SK-N-DZ (cell line): ENCODE measurements around the gene CORO1C.
"Not testable (repeated sequence)": the region's sequence is repeated elsewhere in the genome, so short reads cannot be mapped to it uniquely, and the experiment has no call there.

ENCODE experiments used
- DNase-seq: peaks from one replicate; pipeline ENCODE4 v3.0.0-alpha.2; 2015; ENCODE audit warnings: low spot score

Gene CORO1C

DNA sequence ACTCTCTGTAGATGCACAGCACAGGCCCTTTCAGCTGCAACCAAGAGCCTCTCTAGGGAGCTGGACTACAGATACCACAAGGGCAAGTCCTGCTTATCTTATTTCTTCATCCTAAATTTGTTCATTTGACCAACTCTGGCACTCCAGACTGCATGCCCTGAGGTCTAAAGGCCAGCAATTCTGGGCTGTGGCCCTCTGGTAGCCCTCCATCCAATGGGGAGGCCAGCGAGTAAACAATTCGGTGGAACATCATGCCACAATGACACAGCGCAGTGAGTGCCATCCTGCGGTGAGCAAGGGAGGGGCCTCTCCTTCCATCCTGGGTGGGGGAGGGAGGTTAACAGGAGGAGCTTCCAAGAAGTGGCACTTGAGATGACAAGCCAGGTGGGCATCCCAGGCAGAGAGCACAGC, 97.0 kb downstream of the CORO1C start:
- no peak for DNase-seq

DNA sequence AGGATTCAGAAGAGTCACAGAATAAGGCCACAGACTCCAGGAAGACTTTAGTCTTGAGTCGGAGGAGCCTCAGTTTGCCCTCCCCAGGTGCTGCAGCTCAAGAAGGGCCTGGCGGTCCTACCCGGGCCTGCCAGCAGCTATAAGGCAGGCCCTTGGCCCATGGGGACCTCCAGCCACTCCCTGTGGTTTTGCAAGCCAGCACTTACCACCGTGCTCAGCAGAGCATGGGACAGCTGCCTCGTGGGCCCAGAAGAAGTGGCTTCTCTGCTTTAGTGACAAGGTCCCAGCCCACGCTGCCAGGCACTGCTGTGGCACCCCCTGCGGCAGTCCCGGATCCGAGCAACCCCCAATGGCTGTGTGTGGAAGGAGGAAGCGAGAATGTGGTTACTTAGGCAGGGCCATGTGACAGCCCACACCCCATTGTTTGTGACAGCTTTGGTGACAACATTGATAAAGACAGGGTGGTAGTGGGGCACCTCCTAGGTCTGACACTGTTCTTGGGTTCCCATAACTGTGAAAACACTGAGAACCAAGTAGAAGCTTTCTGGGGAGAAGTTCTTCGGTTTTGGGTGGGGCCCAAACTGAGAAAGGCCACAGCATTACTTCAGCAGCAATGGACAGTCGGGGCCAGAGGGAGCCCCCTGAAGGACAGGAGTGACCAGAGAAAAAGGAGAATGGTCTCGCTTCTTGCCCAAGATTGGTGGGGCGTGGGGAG, 97.6 kb downstream of the CORO1C start, which contains the start of gene SELPLG:
SELPLG (minus strand) TSS at position 361 of the 715 bp plus-strand sequence. CDS start 9,587 bp downstream, outside the sequence.
- no peak for DNase-seq

DNA sequence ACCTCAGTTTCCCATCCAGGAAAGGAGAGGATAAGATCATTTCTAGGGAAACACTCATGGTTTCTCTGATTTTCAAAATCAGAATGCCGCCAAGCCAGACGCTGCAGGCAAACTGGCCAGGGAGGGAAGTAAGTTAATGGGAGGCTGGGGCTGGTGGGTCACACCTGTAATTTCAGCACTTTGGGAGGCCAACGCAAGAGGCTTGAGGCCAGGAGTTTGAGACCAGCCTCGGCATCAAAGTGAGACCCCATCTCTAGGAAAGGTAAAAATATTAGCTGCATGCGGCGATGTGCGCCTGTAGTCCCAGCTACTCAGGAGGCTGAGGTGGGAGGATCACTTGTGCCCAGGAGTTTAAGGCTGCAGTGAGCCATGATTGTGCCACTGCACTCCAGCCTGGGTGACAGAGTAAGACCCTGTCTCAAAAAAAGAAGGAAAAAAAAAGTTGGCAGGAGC, 98.2 kb downstream of the CORO1C start:
- DNase-seq: no peak

DNA sequence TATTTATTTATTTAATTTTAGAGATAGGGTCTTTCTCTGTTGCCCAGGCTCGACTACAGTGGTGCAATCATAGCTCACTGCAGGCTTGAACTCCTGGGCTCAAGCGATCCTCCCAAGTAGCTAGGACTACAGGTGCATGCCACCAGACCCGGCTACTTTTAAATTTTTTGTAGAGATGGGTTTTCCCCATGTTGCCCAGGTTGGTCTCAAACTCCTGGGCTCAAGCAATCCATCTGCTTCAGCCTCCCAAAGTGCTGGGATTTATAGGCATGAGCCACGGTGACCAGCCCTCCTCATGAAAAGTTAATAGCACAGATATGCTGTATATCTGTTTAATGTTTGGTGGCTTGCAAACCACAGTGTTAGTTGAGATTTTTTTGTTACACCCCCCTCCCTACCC, 100.1 kb downstream of the CORO1C start:
- not testable (repeated sequence) for DNase-seq

DNA sequence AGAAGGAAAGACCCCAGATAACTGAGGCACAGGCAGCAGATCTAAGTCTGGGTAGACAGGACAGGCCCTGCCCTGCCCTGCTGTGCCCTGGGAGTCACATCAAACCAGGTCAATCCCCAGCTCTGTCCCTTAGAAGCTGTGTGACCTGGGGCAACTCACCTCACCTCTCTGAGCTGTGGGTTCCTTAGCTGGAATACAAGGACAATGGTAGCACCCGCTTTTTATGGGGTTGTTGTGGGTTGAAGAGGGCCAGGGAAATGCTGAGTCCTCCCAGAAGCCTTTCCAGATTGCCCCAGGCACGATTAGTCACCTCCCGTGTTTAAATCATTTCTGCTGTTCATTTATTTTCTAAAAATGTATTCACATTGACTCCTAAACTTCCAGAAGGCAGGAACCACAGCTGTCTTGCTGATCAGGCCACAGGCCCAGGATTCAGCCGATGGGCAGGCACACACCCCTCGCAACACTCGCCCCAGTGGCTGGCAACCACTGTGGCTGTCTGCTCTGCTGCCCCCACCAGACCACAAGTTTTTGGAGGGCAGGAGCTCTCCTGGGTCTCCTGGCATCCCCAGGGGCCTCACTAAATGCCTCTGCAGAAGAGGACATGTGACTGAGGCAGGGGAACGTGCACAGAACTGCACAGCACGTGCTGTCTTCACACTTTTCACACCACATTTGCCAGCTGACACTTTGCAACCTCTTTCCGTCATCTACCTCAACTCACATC, 100.7 kb downstream of the CORO1C start:
- no peak for DNase-seq

DNA sequence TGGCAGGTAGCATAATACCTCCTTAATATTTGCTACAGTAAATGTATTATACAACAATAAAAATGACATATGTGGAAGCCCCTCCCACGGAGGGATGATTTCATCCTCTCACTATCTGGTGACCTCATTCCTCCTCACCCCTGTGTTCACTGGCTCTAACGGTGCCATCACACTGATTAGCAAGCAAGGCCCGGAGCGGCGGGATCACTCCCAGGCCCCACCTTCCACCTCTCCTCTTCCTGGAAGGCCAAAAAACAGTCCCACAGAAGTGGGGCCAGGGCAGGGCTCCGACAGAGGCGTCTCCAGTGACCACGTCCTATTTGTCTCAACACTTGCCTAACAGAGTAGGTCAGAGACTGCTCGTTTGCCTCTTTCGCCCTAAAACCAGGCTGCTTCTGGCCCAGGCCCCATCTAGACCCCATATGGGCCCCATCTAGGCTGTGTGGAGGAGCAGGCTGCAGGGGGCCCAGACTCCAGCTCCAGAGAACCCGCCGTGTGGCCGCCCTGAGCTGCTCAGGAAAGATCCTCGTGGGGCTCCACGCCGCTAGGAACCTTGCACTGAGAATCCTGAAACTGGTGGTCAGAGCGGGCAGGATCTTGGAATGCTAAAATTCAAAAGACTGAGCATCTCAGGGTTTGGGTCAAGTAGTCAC, 101.4 kb downstream of the CORO1C start:
- DNase-seq: no peak

DNA sequence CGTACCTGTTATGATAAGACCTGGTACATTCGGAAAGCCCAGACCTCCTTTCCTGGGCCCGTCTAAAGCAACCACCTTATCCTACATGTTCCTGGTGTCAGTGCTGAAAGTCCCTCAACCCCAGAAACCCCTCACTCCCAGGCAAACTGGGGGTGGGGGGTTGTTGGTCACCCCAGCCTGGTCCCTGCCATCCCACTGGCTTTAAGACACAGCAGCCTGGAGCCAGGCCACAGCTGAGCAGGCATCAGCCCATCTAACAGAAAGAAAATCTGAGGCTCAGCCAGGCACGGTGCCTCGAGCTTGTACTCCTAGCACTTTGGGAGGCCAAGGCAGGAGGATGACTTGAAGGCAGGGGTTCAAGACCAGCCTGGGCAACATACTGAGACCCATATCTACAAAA, 102.2 kb downstream of the CORO1C start:
- no peak for DNase-seq

DNA sequence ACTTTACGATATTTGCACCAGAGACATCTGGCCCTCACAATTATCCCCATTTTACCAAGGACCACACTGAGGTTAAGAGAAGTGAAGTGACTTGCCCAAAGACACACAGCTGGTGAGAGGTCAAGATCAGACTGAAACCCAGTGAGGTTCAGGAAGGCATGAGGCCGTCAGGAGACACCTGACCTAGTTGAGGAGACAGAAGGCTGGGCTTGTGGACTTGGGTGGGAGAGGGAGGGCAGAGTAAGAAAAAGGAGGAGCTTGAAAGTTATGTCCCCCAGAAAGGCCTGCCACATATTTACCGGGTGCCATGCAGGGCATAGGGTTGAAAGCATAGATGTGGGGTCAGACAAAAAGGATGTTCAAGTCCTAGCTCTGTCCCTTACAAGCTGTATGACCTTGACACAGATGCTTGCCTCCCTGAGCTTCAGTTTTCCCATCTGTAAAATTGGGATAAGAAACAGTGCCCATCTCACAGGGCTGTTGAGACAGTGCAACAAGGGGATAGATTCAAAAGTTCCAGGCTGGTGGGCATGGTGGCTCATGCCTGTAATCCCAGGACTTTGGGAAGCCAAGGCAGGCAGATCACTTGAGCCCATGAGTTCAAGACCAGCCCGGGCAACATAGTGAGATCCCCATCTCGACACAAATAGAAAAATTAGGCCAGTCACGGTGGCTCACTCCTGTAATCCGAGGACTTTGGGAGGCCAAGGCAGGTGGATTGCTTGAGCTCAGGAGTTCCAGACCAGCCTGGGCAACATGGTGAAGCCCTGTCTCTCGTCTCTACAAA, 104.0 kb downstream of the CORO1C start:
- DNase-seq: no peak

DNA sequence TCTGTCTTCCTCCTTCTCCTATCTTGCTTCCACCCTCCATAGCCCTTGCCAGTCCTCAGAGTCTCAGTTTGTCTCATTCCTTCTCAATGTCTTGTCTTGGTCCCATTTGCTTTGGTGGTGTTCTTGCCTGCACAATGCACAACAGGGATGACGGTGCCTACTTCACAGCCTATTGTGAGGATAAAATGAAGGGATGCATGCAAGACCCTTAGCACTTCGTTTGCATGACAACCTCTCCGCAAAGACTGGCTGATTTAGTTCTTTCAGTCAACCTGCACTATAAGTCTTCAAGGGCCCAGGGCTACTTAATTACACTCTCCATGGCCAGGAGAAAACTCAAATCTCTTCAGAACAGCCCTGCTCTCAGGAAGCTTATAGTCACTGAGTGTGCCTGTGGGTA, 106.1 kb downstream of the CORO1C start:
- DNase-seq: no peak

DNA sequence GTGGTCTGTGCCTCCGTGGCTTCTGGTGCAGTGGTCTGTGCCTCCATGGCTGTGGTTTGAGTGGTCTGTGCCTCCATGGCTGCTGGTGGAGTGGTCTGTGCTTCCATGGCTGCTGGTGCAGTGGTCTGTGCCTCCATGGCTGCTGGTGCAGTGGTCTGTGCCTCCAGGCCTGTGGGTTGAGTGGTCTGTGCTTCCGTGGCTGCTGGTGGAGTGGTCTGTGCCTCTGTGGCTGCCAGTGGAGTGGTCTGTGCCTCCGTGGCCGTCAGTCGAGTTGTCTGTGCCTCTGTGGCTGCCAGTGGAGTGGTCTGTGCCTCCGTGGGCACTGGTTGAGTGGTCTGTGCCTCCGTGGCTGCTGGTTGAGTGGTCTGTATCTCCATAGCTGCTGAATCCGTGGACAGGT, 107.7 kb downstream of the CORO1C start:
- no peak for DNase-seq

DNA sequence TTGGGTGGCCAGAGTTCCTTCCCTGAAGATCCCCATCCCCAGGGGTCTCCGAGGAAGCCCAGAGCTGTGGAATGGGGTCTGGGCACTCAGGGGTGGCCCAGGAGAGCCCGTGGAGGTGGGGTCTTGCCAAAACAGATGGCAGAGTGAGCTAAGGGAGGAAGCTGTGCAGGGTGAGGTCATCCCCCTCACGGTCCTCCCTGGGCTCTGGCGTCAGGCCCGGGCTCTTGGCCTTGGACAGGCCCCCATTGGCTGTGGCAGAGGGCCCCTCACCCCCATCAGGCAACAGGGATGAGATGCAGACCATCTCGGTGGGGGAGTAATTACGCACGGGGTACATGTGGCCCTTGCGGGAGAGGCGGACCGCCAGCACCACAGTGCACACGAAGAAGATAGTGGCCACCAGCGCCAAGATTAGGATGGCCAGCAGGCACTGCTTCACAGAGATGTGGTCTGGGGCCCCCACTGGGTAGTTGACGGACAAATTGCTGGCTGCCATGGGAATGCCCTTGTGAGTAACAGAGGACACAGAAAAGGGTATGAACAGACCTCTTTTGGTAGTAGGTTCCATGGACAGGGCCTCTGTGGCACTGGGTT, 108.3 kb downstream of the CORO1C start:
- DNase-seq: no peak

DNA sequence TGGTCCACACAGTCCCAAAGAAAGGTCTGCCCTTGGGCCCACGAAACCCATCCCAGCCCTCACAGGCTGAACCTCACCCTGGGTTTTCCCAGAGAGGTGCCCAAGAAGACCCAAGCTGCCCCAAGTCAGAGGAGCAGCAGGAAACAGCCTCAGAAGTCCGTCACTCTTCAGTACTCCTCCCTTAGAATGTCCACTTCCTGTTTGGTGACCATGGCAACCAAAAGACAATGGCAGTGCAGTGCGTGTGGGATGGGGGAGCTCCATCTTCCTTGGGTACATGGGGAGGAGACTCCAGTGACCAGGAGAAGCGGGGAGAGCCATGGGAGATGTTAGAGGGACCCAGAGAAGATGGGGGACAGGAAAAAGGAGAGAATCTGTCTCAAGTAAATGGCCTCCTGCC, 108.9 kb downstream of the CORO1C start:
- peak; percentile 40 for DNase-seq

DNA sequence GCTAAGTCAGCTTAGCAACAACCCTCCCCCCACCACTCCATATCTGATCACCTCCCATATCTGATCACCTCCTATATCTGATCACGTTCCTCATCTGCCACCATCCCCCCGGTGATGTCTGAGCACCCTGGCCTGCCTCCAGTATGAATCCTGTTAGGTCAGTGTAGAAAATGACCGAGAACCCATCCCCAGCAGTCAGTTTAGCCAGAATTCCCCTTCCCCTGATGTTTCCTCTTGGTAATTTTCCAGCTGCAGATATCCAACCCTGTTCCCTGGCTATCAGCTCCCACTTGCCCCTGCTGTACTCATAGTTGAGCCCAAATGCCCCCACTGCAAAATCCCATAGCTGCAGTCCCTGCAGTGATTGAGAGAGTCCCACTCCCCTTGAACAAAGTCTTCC, 110.2 kb downstream of the CORO1C start:
- DNase-seq: no peak

DNA sequence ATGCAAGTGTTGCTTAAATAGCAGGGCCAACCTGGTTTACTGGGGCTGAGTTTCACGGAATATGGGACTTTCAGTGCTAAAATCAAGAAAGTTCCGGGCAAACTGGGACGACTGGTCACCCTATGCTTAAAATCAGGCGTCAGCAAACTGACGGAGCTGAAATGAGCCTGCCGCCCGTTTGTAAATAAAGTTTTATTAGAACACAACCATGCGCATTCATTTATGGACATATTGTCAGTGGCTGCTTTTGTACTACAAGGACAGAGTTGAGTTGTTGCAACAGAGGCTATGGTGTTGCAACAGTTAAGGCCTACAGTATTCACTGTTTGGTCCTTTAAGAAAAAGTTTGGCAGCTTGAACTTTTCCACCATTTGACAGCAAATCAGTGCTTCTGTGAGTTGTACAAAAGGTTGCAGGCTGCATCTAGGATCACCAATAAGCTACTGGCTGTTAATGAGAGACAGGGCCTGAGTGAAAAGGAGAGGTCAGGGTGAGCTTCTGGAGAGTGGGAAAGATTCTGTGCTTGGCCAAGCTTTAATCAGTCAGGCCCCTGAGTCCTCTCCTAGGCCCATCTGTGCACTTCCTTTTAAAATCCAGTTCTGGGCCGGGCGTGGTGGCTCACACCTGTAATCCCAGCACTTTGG, 111.0 kb downstream of the CORO1C start:
- DNase-seq: no peak

DNA sequence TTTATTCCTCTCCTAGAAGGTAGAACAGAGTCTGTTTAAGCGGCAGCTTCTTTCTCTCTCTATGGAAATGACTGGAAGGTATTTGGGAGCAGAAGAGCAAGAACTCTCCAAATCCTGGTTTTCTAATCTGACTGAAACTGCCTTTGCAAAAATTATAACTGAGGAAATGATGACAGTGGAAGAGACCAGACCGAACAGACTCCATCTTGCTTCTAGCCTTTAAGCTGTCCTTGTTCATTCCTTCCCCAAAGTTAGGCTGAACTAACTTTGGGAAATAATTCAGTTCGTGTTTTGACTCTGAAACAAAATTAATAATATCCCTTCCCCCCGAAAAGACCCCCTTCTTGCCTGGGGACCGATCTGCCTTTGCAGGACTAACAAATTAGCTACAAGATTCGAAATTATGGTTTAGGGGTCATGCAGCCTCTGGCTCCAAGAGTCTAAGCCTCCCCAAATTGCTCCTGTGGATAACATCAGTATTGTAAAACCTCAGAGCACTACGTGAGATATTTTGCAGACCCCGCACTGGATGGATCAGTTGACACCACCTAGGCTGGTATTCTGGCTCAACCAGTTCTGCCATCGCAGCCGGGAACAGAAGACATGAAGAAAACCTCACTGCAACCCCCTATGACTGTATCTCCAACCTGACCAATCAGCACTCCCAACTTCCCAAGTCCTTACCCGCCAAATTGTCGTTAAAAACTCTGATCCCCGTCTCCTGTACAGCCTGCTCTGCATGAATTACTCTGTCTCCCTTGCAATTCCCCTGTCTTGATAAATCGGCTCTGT, 111.8 kb downstream of the CORO1C start:
- DNase-seq: no peak

DNA sequence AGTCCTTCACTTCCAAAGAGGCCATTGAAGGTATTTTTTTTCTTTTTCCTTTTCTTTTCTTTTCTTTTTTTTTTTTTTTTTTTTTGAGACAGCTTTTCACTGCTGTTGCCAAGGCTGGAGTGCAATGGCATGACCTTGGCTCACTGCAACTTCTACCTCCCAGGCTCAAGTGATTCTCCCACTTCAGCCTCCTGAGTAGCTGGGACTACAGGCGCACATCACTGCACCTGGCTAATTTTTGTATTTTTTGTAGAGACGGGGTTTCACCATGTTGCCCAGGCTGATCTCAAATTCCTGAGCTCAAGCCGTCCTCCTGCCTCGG, 112.4 kb downstream of the CORO1C start:
- DNase-seq: not testable (repeated sequence)

DNA sequence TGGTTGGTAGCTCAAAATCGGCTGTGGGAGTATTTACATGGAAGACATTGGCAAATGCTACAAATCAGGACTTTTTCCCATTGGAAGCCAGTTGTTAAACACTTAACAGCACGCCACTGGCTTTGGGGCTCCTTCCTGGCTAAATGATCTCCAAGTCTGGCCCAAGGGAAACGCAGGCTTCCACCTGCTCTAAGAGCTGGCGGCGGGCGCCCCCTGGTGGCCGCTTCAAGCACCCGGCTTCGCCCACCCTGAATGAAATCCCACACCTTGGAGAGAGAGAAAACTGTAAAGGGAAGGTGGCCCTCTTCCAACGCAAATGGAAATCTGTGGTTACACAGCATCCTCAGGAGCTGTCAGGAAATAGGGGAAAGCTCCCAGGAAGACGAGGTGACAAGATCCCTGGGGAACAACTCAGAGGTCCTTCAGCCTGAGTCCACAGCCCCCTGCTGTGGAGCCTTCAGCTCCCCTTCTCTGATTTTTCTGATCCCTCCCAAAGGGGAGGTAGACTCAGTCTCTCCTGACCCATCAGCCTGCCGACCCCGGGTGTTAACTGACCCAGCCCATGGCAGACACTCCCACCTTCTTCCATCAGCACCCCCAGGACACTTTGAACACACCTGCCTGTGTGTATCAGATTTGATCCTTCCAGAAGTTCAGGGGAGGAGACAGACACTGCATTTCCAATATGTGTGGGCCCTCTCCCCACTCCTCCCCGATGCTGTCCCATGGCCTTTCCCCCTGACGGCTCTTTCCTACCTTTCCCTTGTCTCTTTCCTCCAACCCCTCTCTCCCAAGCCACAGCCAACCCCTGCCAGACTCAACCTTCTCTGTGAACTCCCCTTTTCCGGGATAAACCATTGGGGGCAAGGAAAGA, 113.0 kb downstream of the CORO1C start:
- peak; percentile 77 for DNase-seq

DNA sequence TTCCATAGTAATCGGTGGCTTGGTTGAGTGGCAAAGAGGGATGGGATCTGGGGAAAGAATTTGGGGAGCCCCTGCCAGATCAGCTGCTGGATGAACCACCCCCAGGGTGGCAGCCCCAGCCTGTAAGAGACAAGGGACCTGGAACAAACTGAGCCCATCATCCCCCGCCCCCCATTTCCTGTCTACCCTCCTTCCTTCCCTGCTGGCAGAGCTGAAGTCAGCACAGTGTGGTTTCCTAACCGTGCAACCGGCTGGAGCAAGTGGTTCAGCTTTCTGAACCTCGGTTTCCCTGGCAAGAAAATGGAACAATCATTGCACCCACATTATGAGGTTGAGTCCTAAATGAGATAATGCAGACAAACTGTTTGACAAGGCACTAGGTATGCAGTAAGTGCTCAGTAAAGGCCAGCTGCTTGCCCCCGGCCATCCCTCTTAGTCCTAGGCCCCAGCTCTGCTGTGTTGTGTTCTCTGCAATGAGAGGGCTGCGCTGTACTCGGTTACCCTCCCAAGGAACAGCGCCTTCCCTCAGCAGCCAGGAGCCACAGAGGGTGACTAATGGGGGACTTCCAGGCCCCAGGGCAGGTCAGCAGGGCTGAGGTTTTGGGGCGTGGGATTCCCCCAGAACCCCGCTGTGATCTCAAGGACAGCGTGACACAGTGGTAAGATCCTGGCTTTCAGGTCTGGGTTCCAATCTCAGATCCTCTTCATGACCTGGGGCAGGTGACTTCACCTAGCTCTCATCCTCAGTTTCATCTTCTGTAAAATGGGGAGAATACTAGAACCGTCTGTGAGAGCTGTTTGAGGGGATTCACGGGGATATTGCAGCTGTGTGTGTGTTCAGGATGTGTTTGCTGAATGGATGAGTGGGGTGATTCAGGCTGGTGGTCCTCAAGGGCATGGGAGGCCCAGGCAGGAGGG, 114.1 kb downstream of the CORO1C start:
- no peak for DNase-seq
